Adrenal gland (tissue), 5 donors: Measurements from ENCODE around the gene NR4A1.

ENCODE experiments used
- CTCF ChIP-seq, 6 experiments: fragments of 450-650 bp in 4 of 6; fragments of 200-600 bp in 2 of 6; sonication (generic) in 1 of 6; IDR thresholded peaks; 1 replicate in 5 of 6; 2 replicates in 1 of 6; pipeline versions ENCODE4 v1.5.1 to v1.8.0; 2016 to 2021; ENCODE audit warnings: antibody characterized with exemption in 6 of 6, mild to moderate bottlenecking in 2 of 6, moderate library complexity in 1 of 6
- POLR2A ChIP-seq, 2 donors: fragments of 450-650 bp; IDR thresholded peaks; one replicate each; pipeline ENCODE4 v1.6.1; 2017; ENCODE audit warnings: antibody characterized with exemption in 2 of 2, mild to moderate bottlenecking in 2 of 2, moderate library complexity in 1 of 2
- donor health status: DM: no; HTN: no; CAD: no.

- TF ChIP-seq CTCF (IDR thresholded peaks at IDR 0.05) (no peak), POLR2A (IDR thresholded peaks at IDR 0.05) (no peak)
These were observed 10.2 kb upstream of the NR4A1 start for GRCh38 chr12:52041035-52041434.
